ENCODE data around the gene RANBP3. TPM values are rescaled to one million over a fixed set of nuclear protein-coding genes. Genes with fewer than 3 reads are reported as not detected.
"Not testable (repeated sequence)": the region's sequence is repeated elsewhere in the genome, so short reads cannot be mapped to it uniquely, and the experiment has no call there.

Gene RANBP3
- total RNA-seq, 1 experiment from 2014 or later, result 44.1 TPM

DNA sequence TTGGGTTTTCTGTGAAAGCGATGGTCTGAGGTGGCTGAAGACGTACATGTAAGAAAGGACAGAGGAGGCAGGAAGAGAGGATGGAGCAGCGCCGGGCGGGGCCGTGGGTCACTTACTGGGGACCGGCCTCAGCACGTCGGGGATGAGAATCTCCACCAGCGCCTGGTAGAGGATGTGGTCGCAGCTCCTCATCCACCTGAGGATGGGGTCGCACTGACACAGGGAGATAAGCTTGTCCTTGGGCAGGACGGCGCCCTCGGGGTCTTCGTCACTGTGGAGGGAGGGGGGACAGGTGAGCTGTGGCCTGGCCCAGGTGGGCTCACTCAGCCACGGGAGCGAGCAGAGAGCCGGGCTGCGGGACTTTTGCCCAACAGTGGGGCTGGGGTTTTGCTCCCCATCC is 29.0 kb upstream of the RANBP3 start:
- Histone ChIP-seq H3F3A (ENCODE audit: insufficient read depth, low read depth) (no peaks in the 10 kb centered on the region), H3K4me2 (no peak overlapping the region), H3K9me3 (ENCODE audit: insufficient read depth, low read depth) (no peaks in the 10 kb centered on the region), H3K36me3 (ENCODE audit: low read depth) (no peaks in the 10 kb centered on the region), H3K4me1 (replicated peaks; ENCODE audit: insufficient read depth) (no peaks in the 10 kb centered on the region), H3K9me2 (ENCODE audit: insufficient read depth) (no peaks in the 10 kb centered on the region), H4K20me1 (ENCODE audit: insufficient read depth) (no peaks in the 10 kb centered on the region), H3K27me3 (ENCODE audit: insufficient read depth, low read depth) (no peaks in the 10 kb centered on the region), H3K4me3 (no peak overlapping the region), H3K27ac (no peak overlapping the region), H2AFZ (no peak overlapping the region), H3K79me2 (ENCODE audit: low read depth) (no peaks in the 10 kb centered on the region)
- DNase-seq, result no peak
- intact Hi-C loops (cut with micrococcal nuclease; ENCODE audit: unreplicated experiment), result no loop called here
- BruUV-seq (replicated peaks), result no TSS peak
- TF ChIP-seq, protein P1, sequence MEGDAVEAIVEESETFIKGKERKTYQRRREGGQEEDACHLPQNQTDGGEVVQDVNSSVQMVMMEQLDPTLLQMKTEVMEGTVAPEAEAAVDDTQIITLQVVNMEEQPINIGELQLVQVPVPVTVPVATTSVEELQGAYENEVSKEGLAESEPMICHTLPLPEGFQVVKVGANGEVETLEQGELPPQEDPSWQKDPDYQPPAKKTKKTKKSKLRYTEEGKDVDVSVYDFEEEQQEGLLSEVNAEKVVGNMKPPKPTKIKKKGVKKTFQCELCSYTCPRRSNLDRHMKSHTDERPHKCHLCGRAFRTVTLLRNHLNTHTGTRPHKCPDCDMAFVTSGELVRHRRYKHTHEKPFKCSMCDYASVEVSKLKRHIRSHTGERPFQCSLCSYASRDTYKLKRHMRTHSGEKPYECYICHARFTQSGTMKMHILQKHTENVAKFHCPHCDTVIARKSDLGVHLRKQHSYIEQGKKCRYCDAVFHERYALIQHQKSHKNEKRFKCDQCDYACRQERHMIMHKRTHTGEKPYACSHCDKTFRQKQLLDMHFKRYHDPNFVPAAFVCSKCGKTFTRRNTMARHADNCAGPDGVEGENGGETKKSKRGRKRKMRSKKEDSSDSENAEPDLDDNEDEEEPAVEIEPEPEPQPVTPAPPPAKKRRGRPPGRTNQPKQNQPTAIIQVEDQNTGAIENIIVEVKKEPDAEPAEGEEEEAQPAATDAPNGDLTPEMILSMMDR (conservative IDR thresholded peaks at IDR 0.05), result no peak
- TF ChIP-seq EZH2 (IDR thresholded peaks at IDR 0.05; ENCODE audit: low read depth), result no peak
- ChIA-PET POLR2A (ENCODE audit: unreplicated experiment) (no interaction called here), CTCF (no interaction called here)

DNA sequence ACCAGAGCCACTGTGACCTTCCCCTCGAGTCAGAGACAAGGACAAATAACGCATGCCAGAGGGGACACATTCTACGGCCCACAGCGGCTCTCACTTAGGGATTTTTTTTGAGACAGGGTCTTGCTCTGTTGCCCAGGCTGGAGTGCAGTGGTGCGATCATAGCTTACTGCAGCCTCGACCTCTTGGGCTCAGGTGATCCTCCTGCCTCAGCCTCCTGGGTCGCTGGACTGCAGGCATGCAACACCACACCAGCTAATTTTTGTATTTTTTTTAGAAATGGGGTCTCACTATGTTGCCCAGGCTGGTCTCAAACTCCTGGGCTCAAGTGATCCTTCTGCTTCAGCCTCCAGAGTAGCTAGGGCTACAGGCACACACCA is 28.1 kb upstream of the RANBP3 start:
- DNase-seq; intact Hi-C loops (cut with micrococcal nuclease; ENCODE audit: unreplicated experiment); H3K4me1 ChIP-seq (replicated peaks; ENCODE audit: insufficient read depth); H4K20me1 ChIP-seq (ENCODE audit: insufficient read depth); H3K36me3 ChIP-seq (ENCODE audit: low read depth); H3K4me3 ChIP-seq; H3K9me2 ChIP-seq (ENCODE audit: insufficient read depth); H3F3A ChIP-seq (ENCODE audit: insufficient read depth, low read depth); BruUV-seq (replicated peaks); H3K27ac ChIP-seq; H3K4me2 ChIP-seq; H3K9me3 ChIP-seq (ENCODE audit: insufficient read depth, low read depth); CTCF ChIA-PET; H2AFZ ChIP-seq; H3K27me3 ChIP-seq (ENCODE audit: insufficient read depth, low read depth); H3K79me2 ChIP-seq (ENCODE audit: low read depth): not testable (repeated sequence)
- POLR2A ChIA-PET (ENCODE audit: unreplicated experiment), result interaction anchor here (0.6 kb wide), 1 partner anchor 437 kb away, joined by 4 read pairs; no protein-coding TSS in a partner anchor

DNA sequence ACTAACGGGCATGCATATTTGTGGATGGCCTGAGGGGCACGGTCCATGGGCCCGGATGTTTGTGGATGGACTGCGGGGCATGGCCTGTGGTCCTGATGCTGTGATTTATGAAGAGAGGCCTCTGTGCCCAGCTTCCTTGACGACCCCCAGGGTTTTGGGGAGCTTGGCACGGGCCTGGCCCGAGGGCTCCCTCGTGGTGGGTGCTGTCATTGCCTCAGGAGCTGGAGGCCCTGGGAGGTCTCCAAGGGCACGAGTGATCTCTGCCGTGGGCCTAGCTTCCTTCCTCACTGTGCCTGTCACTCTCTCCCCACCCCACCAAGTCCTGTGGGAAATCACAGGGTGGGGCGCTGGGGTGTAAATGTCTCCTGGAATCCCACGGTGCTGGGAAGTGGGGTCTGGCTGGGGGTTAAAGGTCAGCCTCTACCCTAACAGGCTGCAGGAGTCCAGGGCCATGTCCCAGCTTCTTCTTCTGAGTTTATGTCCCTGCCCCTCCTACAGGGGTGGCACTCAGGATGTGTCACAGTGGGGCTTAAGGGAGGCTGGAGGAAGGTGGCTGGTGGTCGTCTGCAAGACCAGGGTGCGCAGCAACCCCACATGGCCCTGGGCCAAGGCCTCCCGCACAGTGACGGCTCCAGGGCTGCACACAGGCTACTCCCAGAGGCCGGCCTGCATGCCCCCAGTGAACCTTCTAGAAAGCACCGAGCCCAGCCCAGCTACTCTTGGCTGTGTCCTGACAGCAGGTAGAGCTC is 27.6 kb upstream of the RANBP3 start:
- H3F3A ChIP-seq (ENCODE audit: insufficient read depth, low read depth), result no peaks in the 10 kb centered on the region
- H3K36me3 ChIP-seq (ENCODE audit: low read depth), result no peaks in the 10 kb centered on the region
- no peaks in the 10 kb centered on the region for H3K27me3 ChIP-seq (ENCODE audit: insufficient read depth, low read depth)
- ChIA-PET POLR2A (ENCODE audit: unreplicated experiment) (interaction anchor here (0.6 kb wide), 1 partner anchor 438 kb away, joined by 4 read pairs; no protein-coding TSS in a partner anchor), CTCF (no interaction called here)
- H2AFZ ChIP-seq, result no peak overlapping the region
- intact Hi-C loops (cut with micrococcal nuclease; ENCODE audit: unreplicated experiment), result no loop called here
- BruUV-seq (replicated peaks), result no TSS peak
- H3K79me2 ChIP-seq (ENCODE audit: low read depth), result no peaks in the 10 kb centered on the region
- no peaks in the 10 kb centered on the region for H3K9me2 ChIP-seq (ENCODE audit: insufficient read depth)
- no peak overlapping the region for H3K4me2 ChIP-seq
- H3K4me1 ChIP-seq (replicated peaks; ENCODE audit: insufficient read depth), result no peaks in the 10 kb centered on the region
- H3K4me3 ChIP-seq, result no peak overlapping the region
- H4K20me1 ChIP-seq (ENCODE audit: insufficient read depth), result no peaks in the 10 kb centered on the region
- DNase-seq, result no peak
- H3K27ac ChIP-seq, result no peak overlapping the region
- H3K9me3 ChIP-seq (ENCODE audit: insufficient read depth, low read depth), result no peaks in the 10 kb centered on the region
- TF ChIP-seq, protein P1 (conservative IDR thresholded peaks at IDR 0.05), result no peak
- no peak for TF ChIP-seq EZH2 (IDR thresholded peaks at IDR 0.05; ENCODE audit: low read depth)

DNA sequence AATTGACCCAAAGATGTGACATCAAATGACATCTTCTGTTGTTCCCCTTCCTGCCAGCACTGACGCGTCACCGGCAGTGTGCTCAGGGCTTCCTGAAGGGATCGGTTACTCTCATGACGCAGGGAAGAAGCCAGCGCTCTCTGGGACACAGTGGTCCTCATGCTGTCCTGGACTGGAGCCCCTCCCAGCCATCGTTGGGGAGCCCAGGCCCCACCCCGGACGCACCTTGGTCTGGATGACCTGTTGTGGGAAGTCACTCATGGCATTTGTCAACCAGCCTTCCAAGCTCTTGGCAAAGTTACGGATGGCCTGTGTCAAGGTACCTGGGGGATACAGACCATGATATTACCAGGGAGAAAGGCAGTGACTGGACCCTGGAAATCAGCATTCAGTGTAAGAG is 26.0 kb upstream of the RANBP3 start:
- Histone ChIP-seq H3K27me3 (ENCODE audit: insufficient read depth, low read depth) (no peaks in the 10 kb centered on the region), H3F3A (ENCODE audit: insufficient read depth, low read depth) (no peaks in the 10 kb centered on the region), H3K36me3 (ENCODE audit: low read depth) (no peaks in the 10 kb centered on the region), H2AFZ (no peak overlapping the region), H3K9me3 (ENCODE audit: insufficient read depth, low read depth) (no peaks in the 10 kb centered on the region), H3K79me2 (ENCODE audit: low read depth) (no peaks in the 10 kb centered on the region), H3K9me2 (ENCODE audit: insufficient read depth) (no peaks in the 10 kb centered on the region), H3K4me1 (replicated peaks; ENCODE audit: insufficient read depth) (no peaks in the 10 kb centered on the region), H4K20me1 (ENCODE audit: insufficient read depth) (no peaks in the 10 kb centered on the region), H3K4me3 (no peak overlapping the region), H3K4me2 (no peak overlapping the region), H3K27ac (no peak overlapping the region)
- intact Hi-C loops (cut with micrococcal nuclease; ENCODE audit: unreplicated experiment), result no loop called here
- no peak for DNase-seq
- ChIA-PET CTCF (no interaction called here), POLR2A (ENCODE audit: unreplicated experiment) (no interaction called here)
- BruUV-seq (replicated peaks), result no TSS peak
- no peak for TF ChIP-seq EZH2 (IDR thresholded peaks at IDR 0.05; ENCODE audit: low read depth)
- TF ChIP-seq, protein P1 (conservative IDR thresholded peaks at IDR 0.05), result no peak

Measured in PC-9 (cell line).